SH-SY5Y (cell line): Measurements from ENCODE around the gene ADGRB2.

ENCODE experiments used
- GATA2 ChIP-seq: IDR thresholded peaks from 2 replicates; pipeline ENCODE4 v1.6.1; 2011; ENCODE audit warnings: mild to moderate bottlenecking, low read depth, low read length
- GATA3 ChIP-seq: IDR thresholded peaks from 2 replicates; pipeline ENCODE4 v1.6.1; 2011; ENCODE audit warnings: low read depth, mild to moderate bottlenecking, low read length, moderate library complexity

The ADGRB2 gene

GRCh38 chr1:31696242-31696641 lies 67.9 kb downstream of the ADGRB2 start:
- TF ChIP-seq GATA3, result no peak
- TF ChIP-seq GATA2, result no peak

- no peak for TF ChIP-seq GATA2
Measured at GRCh38 chr1:31695327-31695726, 68.8 kb downstream of the ADGRB2 start.

- no peak for TF ChIP-seq GATA3
- no peak for TF ChIP-seq GATA2
Measured at GRCh38 chr1:31694964-31695313, 69.2 kb downstream of the ADGRB2 start.

GRCh38 chr1:31694069-31694963 lies 69.8 kb downstream of the ADGRB2 start:
- no peak for TF ChIP-seq GATA2
- TF ChIP-seq GATA3, result no peak

- TF ChIP-seq GATA3, result no peak
- TF ChIP-seq GATA2, result no peak
Measured at GRCh38 chr1:31693231-31693630, 70.9 kb downstream of the ADGRB2 start.

GRCh38 chr1:31691951-31692350 lies 72.2 kb downstream of the ADGRB2 start:
- no peak for TF ChIP-seq GATA3
- no peak for TF ChIP-seq GATA2

- TF ChIP-seq GATA3, result no peak
Measured at GRCh38 chr1:31691446-31691845, 72.7 kb downstream of the ADGRB2 start.

GRCh38 chr1:31690921-31691320 lies 73.2 kb downstream of the ADGRB2 start:
- TF ChIP-seq GATA3 (no peak), GATA2 (no peak)

GRCh38 chr1:31689854-31690253 lies 74.3 kb downstream of the ADGRB2 start:
- no peak for TF ChIP-seq GATA2
- TF ChIP-seq GATA3, result no peak

GRCh38 chr1:31689379-31689778 lies 74.8 kb downstream of the ADGRB2 start:
- no peak for TF ChIP-seq GATA3
- no peak for TF ChIP-seq GATA2

GRCh38 chr1:31688233-31688918 lies 75.8 kb downstream of the ADGRB2 start:
- no peak for TF ChIP-seq GATA3
- no peak for TF ChIP-seq GATA2

- TF ChIP-seq GATA3 (no peak), GATA2 (no peak)
Measured at GRCh38 chr1:31687601-31688000, 76.5 kb downstream of the ADGRB2 start.

- TF ChIP-seq GATA2, result no peak
- no peak for TF ChIP-seq GATA3
Measured at GRCh38 chr1:31685795-31686194, 78.3 kb downstream of the ADGRB2 start.

GRCh38 chr1:31683997-31684396 lies 80.1 kb downstream of the ADGRB2 start:
- TF ChIP-seq GATA2 (no peak), GATA3 (no peak)

- no peak for TF ChIP-seq GATA3
- TF ChIP-seq GATA2, result no peak
Measured at GRCh38 chr1:31681415-31681814, 82.7 kb downstream of the ADGRB2 start.
